Mucosa of rectum (tissue), 2 donors: ENCODE results near the gene PCNX2.

ENCODE experiments used
- H3K27ac ChIP-seq, 2 donors: one replicate each; pipeline ENCODE4 v1.7.0; 2013; ENCODE audit warnings: inconsistent platforms in 2 of 2, low read depth in 2 of 2, low read length in 2 of 2
- H3K27me3 ChIP-seq, 2 donors: one replicate each; pipeline ENCODE4 v1.7.0; 2013; ENCODE audit warnings: low read length in 2 of 2; ENCODE audit not compliant: control insufficient read depth in 2 of 2, insufficient read depth in 2 of 2
- H3K36me3 ChIP-seq, 2 donors: one replicate each; pipeline ENCODE4 v1.7.0; 2013; ENCODE audit warnings: low read length in 2 of 2; ENCODE audit not compliant: control insufficient read depth in 2 of 2, insufficient read depth in 2 of 2
- H3K4me1 ChIP-seq, 2 donors: one replicate each; pipeline ENCODE4 v1.7.0; 2013; ENCODE audit warnings: low read length in 2 of 2, mild to moderate bottlenecking in 1 of 2; ENCODE audit not compliant: control insufficient read depth in 2 of 2, insufficient read depth in 2 of 2
- H3K4me3 ChIP-seq, 2 donors: one replicate each; pipeline ENCODE4 v1.7.0; 2013; ENCODE audit warnings: low read length in 2 of 2
- H3K9ac ChIP-seq, 2 donors: one replicate each; pipeline ENCODE4 v1.7.0; 2013; ENCODE audit warnings: low read length in 2 of 2, low read depth in 1 of 2, mild to moderate bottlenecking in 1 of 2
- H3K9me3 ChIP-seq, 2 donors: one replicate each; pipeline ENCODE4 v1.7.0; 2013; ENCODE audit warnings: low read length in 2 of 2; ENCODE audit not compliant: control insufficient read depth in 2 of 2
- donor health status: healthy.
- donor health status: Normal muscosa, but diverticular disease.

PCNX2 gene

GRCh38 chr1:233261695-233262094, 33.8 kb downstream of the PCNX2 start:
- no peaks in the 10 kb centered on the region for H3K4me1 ChIP-seq
- no peaks in the 10 kb centered on the region for H3K27me3 ChIP-seq
- H3K9ac ChIP-seq: no peak overlapping the region
- H3K36me3 ChIP-seq: peaks cover 4 to 7% of the 10 kb centered on the region in 2 donors
- H3K9me3 ChIP-seq: no peaks in the 10 kb centered on the region
- no peak overlapping the region for H3K27ac ChIP-seq
- no peak overlapping the region for H3K4me3 ChIP-seq

- no peak overlapping the region for H3K27ac ChIP-seq
- no peaks in the 10 kb centered on the region for H3K4me1 ChIP-seq
- no peak overlapping the region for H3K4me3 ChIP-seq
- no peaks in the 10 kb centered on the region for H3K27me3 ChIP-seq
- no peak overlapping the region for H3K9ac ChIP-seq
- peaks cover 4 to 7% of the 10 kb centered on the region in 2 donors for H3K36me3 ChIP-seq
- H3K9me3 ChIP-seq: no peaks in the 10 kb centered on the region
Measured at GRCh38 chr1:233261206-233261605, 34.3 kb downstream of the PCNX2 start.

GRCh38 chr1:233257786-233258185, 37.7 kb downstream of the PCNX2 start:
- no peaks in the 10 kb centered on the region for H3K9me3 ChIP-seq
- H3K4me1 ChIP-seq: no peaks in the 10 kb centered on the region
- no peak overlapping the region for H3K27ac ChIP-seq
- H3K36me3 ChIP-seq: peaks cover 4 to 7% of the 10 kb centered on the region in 2 donors
- no peaks in the 10 kb centered on the region for H3K27me3 ChIP-seq
- no peak overlapping the region for H3K9ac ChIP-seq
- no peak overlapping the region for H3K4me3 ChIP-seq

- Histone ChIP-seq H3K4me1 (peaks cover 3 to 5% of the 10 kb centered on the region in 2 donors), H3K27me3 (no peaks in the 10 kb centered on the region), H3K27ac (no peak overlapping the region), H3K9me3 (no peaks in the 10 kb centered on the region), H3K36me3 (peaks cover 4 to 7% of the 10 kb centered on the region in 2 donors), H3K4me3 (no peak overlapping the region), H3K9ac (no peak overlapping the region)
Measured at GRCh38 chr1:233256789-233257188, 38.7 kb downstream of the PCNX2 start.

- Histone ChIP-seq H3K27ac (no peak overlapping the region), H3K36me3 (peaks cover 4 to 7% of the 10 kb centered on the region in 2 donors), H3K9me3 (no peaks in the 10 kb centered on the region), H3K27me3 (no peaks in the 10 kb centered on the region), H3K9ac (no peak overlapping the region), H3K4me1 (peaks cover 3 to 9% of the 10 kb centered on the region in 2 donors), H3K4me3 (no peak overlapping the region)
Measured at GRCh38 chr1:233256191-233256590, 39.3 kb downstream of the PCNX2 start.

- no peak overlapping the region for H3K4me3 ChIP-seq
- no peaks in the 10 kb centered on the region for H3K27me3 ChIP-seq
- no peak overlapping the region for H3K27ac ChIP-seq
- peaks cover 3 to 11% of the 10 kb centered on the region in 2 donors for H3K4me1 ChIP-seq
- H3K9ac ChIP-seq: no peak overlapping the region
- H3K9me3 ChIP-seq: no peaks in the 10 kb centered on the region
- peaks cover 4 to 7% of the 10 kb centered on the region in 2 donors for H3K36me3 ChIP-seq
Measured at GRCh38 chr1:233255145-233255544, 40.4 kb downstream of the PCNX2 start.

- peaks cover 3 to 11% of the 10 kb centered on the region in 2 donors for H3K4me1 ChIP-seq
- no peak overlapping the region for H3K9ac ChIP-seq
- no peaks in the 10 kb centered on the region for H3K27me3 ChIP-seq
- peaks cover under 1 to 3% of the 10 kb centered on the region in 2 donors for H3K36me3 ChIP-seq
- H3K27ac ChIP-seq: peak overlapping the region; percentile 41 to 60
- no peak overlapping the region for H3K4me3 ChIP-seq
- H3K9me3 ChIP-seq: no peaks in the 10 kb centered on the region
Measured at GRCh38 chr1:233253832-233254331, 41.6 kb downstream of the PCNX2 start.

- Histone ChIP-seq H3K4me1 (peaks cover 3 to 11% of the 10 kb centered on the region in 2 donors), H3K9ac (no peak overlapping the region), H3K27ac (peak overlapping the region; percentile 31 to 60), H3K27me3 (no peaks in the 10 kb centered on the region), H3K36me3 (no peaks in the 10 kb centered on the region), H3K9me3 (no peaks in the 10 kb centered on the region), H3K4me3 (no peak overlapping the region)
Measured at GRCh38 chr1:233253231-233253831, 42.2 kb downstream of the PCNX2 start.

- H3K4me3 ChIP-seq: no peak overlapping the region
- no peak overlapping the region for H3K27ac ChIP-seq
- H3K27me3 ChIP-seq: no peaks in the 10 kb centered on the region
- H3K36me3 ChIP-seq: no peaks in the 10 kb centered on the region
- no peaks in the 10 kb centered on the region for H3K9me3 ChIP-seq
- peaks cover 3 to 11% of the 10 kb centered on the region in 2 donors for H3K4me1 ChIP-seq
- H3K9ac ChIP-seq: no peak overlapping the region
Measured at GRCh38 chr1:233252441-233252840, 43.1 kb downstream of the PCNX2 start.

- Histone ChIP-seq H3K27me3 (no peaks in the 10 kb centered on the region), H3K9ac (no peak overlapping the region), H3K9me3 (no peaks in the 10 kb centered on the region)
Measured at GRCh38 chr1:233251201-233251720, 44.3 kb downstream of the PCNX2 start.

More at GRCh38 chr1:233251201-233251720, 44.3 kb downstream of the PCNX2 start:
- Histone ChIP-seq H3K36me3 (no peaks in the 10 kb centered on the region), H3K4me1 (peaks cover 3 to 11% of the 10 kb centered on the region in 2 donors), H3K4me3 (no peak overlapping the region), H3K27ac (no peak overlapping the region)
